Retinal pigment epithelial cell (primary cell): ENCODE data around the gene NDE1.

ENCODE experiments used
- DNase-seq: peaks from one replicate; pipeline ENCODE4 v3.0.0-alpha.2; 2010; ENCODE audit warnings: low read depth
- H3K4me3 ChIP-seq: 2 replicates; pipeline ENCODE4 v1.5.1; 2011; ENCODE audit warnings: mild to moderate bottlenecking, low read length, control low read depth, moderate library complexity
- CTCF ChIP-seq: conservative IDR thresholded peaks from 2 replicates; pipeline ENCODE4 v1.5.1; 2011; ENCODE audit warnings: low read depth, low read length, control low read depth, inconsistent platforms

Gene NDE1

DNA sequence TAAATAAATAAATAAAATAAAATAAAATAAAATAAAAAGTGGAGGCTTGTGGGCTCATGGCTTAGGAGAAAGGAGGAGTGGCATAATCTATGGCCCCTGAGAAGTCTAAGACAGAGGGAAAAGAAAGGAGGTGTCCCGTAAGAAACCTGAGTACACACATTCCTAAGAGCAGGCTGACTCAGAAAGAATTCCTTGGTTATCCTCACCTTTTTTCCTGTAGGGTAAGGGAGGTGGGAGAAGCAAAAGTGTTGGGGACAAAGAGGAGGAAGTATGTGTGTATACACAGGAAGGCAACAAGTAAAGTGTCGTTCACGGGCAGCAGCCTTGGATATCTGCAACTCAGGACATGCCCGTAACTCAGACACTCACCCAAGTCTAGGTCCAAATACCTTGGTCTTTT, 36.4 kb upstream of the NDE1 start:
- TF ChIP-seq CTCF, result no peak
- H3K4me3 ChIP-seq, result no peak overlapping the region
- DNase-seq, result no peak

DNA sequence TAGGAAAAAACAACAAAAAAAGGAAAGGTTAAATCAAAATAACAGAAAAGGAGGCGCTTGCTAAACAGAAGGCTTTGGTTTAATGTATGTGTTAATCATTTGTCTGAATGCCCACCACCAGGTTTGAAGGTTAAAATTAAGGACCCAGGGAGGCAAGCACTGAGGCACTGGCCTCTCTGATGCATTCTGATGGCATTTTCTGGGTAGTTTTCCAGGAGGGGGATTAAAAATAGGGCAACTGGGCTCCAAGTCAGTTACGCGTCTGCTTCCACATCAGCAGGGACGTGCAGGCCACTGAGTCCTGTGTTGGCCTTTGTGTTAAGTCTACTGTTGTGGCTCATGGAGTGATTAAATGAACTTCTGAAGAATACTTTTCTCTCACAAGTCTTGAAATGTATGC, 34.0 kb upstream of the NDE1 start:
- TF ChIP-seq CTCF, result no peak
- no peak for DNase-seq
- no peak overlapping the region for H3K4me3 ChIP-seq

DNA sequence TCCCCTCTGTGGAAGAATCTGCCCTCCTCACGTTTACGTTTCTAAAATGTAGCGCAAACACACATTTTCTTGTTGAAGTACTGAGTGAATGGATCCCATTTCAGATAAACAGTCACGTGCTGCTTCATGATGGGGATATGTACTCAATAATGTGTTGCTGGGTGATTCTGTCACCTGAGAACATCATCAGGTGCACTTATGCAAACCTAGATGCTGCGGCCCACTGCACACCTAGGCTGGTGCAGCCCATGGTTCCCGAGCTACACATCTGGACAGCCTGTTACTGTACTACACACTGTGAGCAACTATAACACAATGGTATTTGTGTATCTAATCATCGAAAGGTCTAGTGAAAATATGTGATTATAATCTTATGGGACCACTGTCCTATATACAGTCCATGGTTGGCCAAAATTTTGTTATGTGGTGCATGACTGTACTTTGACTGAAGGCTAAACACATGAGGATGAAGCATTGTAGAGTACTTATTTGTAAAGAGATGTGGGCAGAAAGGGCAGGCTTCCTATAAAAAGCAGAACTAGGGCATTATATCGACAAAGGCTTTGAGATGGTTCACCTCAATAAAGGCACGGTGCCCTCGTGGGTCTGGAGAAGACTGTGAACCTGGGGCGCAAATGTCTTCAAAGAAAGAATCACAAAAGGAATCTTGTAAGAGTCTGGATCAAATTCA, 33.4 kb upstream of the NDE1 start:
- no peak overlapping the region for H3K4me3 ChIP-seq
- TF ChIP-seq CTCF, result no peak
- no peak for DNase-seq

GRCh38 chr16:15617901-15618300, 32.1 kb upstream of the NDE1 start:
- no peak for DNase-seq
- TF ChIP-seq CTCF, result no peak
- no peak overlapping the region for H3K4me3 ChIP-seq

DNA sequence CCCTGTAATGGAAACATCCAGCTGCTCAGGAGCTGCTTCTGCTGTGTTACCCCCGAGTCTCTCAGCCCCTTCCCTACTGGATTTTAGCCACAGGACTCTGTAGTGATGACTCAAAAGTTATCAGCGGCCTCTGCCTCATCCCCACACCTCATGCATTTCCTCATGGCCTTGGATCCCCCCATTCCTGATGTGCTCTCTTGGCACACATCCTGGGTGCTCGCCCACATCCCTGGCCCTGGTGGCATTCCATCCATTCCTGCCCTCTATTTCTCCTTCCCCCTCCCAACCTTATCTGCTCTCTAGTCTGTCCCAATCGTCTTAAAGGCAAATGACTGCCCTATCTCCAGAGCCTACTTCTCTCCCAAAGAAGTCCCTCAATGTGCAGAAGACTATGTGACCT, 31.7 kb upstream of the NDE1 start:
- no peak for TF ChIP-seq CTCF
- DNase-seq, result no peak
- no peak overlapping the region for H3K4me3 ChIP-seq

DNA sequence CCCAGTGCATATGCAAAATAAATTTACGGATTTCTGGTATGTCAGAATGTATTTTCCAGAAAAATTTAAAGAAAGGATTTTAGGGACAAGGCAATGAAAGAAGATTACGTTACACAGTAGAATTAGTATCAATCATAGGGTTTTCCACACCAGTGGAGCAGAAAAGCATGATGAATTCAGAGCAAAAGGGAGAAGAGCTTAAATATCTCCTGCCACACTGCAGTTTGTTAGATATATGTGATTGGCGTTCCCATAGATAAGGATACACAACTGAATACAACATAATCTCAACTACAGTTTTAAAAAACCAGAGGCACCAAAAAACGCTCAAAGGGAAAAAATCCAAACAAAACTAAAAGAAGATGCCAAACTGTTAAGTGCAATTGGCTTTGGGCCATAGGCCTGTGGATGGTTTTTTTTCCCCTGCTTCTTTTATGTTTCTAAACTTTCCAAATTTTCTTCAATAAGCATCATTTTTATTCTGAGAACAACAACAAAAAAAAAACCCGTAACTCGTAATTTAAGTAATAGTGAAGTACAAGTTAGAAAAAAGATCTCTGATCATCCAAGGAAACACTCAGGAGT, 29.3 kb upstream of the NDE1 start:
- no peak for TF ChIP-seq CTCF
- DNase-seq, result no peak

DNA sequence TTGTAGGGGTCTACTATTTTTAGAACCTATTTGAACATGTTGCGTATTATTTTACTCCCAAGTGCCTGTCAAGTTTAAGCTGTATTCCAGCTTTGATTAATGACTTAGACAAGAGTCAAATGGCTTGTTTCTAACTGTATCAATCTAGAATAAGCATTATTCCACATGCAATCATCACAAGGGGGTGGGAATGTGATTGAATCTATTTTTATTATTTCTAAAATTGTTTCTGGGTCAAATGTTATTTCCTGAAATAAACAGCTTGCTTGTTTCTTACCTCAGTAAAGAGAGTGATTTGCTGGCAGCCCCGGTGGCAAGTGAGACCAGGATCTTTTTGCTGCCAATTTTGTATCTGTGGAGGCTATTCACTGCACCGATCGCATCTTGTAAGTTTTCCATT, 28.6 kb upstream of the NDE1 start:
- no peak overlapping the region for H3K4me3 ChIP-seq
- DNase-seq, result no peak
- no peak for TF ChIP-seq CTCF

More for the DNA sequence above, 29.3 kb upstream of the NDE1 start:
- no peak overlapping the region for H3K4me3 ChIP-seq
